Fibroblast of lung (primary cell): ENCODE measurements around the gene COMMD10.

Source experiments
- CTCF ChIP-seq, 2 donors: IDR thresholded peaks in 1 of 2; conservative IDR thresholded peaks in 1 of 2; 1 replicate in 1 of 2; 2 replicates in 1 of 2; pipeline ENCODE4 v1.5.1; 2011 to 2012; ENCODE audit warnings: low read length in 2 of 2, control low read depth in 1 of 2, inconsistent platforms in 1 of 2, low read depth in 1 of 2, mild to moderate bottlenecking in 1 of 2
- EZH2 ChIP-seq: IDR thresholded peaks from 2 replicates; pipeline ENCODE4 v1.5.1; 2012; ENCODE audit warnings: low read length, control low read depth, mild to moderate bottlenecking; ENCODE audit errors: missing control alignments

GRCh38 chr5:116280149-116280803 is 195.5 kb downstream of the COMMD10 start:
- TF ChIP-seq EZH2 (no peak), CTCF (conservative IDR thresholded peaks at IDR 0.05 in 1 of 2, IDR thresholded peaks at IDR 0.05 in 1 of 2; ENCODE audit: low read depth in 1 of 2, low read length in 2 of 2) (no peak)
